ENCODE data around the gene TMEM14A.

Gene TMEM14A

DNA sequence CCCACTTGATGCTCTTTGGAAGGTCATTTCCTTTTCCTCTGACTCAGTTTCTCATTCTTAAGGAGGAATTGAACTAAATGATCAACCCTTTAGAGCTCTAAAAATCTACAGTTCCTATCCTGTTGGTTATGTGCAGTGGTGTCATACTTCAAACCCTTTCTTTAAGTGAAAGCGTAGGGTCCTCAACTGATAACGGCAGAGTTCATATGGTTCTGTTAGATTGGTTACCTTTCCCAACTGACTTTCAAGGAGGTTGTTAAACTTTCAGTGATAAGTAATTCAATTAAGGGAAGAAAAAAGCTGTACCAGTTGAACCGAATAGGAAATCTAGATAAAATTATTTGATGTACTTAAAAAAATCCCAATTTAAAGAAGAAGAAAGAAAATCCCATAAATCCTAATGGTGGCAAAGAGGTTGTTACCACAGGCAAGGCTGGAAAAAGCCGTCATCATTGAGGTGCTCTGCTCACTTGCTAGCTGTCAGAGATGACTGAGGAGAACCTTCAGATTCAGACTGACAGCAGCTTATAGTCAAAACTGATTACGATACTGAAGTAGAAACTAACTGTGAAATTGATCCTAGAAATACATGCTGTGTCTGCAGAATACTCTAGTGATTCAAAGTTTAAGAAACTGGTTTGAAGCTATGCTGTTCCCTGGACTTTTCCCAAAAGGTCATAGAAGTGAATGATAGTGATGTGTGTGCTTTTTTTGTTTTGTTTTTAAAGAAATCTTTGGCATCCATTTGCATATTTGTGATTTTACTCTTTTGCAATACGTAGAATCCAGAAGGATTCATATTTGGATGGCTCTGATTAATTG lies 16.2 kb downstream of the TMEM14A start:
- DNase-seq, result no peak
- H3K27ac ChIP-seq, result no peak overlapping the region
- H3K27me3 ChIP-seq (ENCODE audit: insufficient read depth, low read depth, severe bottlenecking), result no peaks in the 10 kb centered on the region

DNA sequence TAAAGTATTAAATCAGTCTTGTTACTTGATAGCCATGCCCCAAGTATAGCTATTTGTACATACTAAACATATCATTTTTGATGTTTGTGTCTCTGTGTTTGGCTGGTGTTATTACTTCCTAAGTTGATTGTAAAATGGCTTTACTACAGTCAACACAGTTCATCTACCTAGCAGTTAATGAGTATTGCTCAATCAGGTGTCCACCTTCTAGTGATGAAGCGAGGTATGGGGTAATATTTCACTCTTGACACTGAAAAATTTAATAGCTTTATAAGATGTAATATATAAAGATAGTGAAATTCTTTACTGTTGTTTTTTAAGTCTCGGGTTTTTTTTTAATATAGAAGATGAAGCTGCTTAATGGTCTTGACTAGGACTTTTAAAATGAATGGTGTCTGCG lies 18.9 kb downstream of the TMEM14A start:
- Histone ChIP-seq H3K27me3 (ENCODE audit: insufficient read depth, low read depth, severe bottlenecking) (no peaks in the 10 kb centered on the region), H3K36me3 (peaks cover 2% of the 10 kb centered on the region; the same call in 1 of the 2 replicates), H3K9me3 (ENCODE audit: severe bottlenecking) (peaks cover 3% of the 10 kb centered on the region), H3K27ac (no peak overlapping the region), H3K4me3 (ENCODE audit: low read depth, low read length) (no peak overlapping the region)
- TF ChIP-seq, protein P1, sequence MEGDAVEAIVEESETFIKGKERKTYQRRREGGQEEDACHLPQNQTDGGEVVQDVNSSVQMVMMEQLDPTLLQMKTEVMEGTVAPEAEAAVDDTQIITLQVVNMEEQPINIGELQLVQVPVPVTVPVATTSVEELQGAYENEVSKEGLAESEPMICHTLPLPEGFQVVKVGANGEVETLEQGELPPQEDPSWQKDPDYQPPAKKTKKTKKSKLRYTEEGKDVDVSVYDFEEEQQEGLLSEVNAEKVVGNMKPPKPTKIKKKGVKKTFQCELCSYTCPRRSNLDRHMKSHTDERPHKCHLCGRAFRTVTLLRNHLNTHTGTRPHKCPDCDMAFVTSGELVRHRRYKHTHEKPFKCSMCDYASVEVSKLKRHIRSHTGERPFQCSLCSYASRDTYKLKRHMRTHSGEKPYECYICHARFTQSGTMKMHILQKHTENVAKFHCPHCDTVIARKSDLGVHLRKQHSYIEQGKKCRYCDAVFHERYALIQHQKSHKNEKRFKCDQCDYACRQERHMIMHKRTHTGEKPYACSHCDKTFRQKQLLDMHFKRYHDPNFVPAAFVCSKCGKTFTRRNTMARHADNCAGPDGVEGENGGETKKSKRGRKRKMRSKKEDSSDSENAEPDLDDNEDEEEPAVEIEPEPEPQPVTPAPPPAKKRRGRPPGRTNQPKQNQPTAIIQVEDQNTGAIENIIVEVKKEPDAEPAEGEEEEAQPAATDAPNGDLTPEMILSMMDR (IDR thresholded peaks at IDR 0.05; ENCODE audit: low read depth, low read length), result no peak
- no peak for DNase-seq

More for the DNA sequence above, 16.2 kb downstream of the TMEM14A start:
- Histone ChIP-seq H3K36me3 (peaks cover 17% of the 10 kb centered on the region), H3K4me3 (ENCODE audit: low read depth, low read length) (no peak overlapping the region), H3K9me3 (ENCODE audit: severe bottlenecking) (no peaks in the 10 kb centered on the region)
- TF ChIP-seq, protein P1 (IDR thresholded peaks at IDR 0.05; ENCODE audit: low read depth, low read length), result no peak

DNA sequence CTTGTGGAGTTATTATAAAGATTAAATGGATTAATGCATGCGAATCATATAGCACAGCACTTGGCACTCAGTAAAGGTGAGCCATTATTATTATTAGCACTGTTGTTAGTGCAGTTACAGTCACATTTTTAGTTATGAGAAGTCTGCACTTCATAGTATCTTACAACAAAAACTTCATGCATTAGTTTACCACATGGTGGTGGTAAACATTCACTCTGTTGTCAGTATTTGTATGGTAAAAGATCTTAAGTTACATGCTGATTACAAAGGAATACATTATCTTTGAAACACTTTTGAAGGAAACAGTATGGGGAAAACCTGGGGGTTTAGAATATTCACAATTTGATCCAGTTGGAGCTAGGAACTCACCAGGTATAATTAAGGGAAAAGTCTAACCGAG lies 20.8 kb downstream of the TMEM14A start:
- no peak overlapping the region for H3K4me3 ChIP-seq (ENCODE audit: low read depth, low read length)
- H3K9me3 ChIP-seq (ENCODE audit: severe bottlenecking), result peaks cover 3% of the 10 kb centered on the region
- H3K36me3 ChIP-seq, result no peaks in the 10 kb centered on the region
- H3K27ac ChIP-seq, result no peak overlapping the region
- TF ChIP-seq, protein P1 (IDR thresholded peaks at IDR 0.05; ENCODE audit: low read depth, low read length), result no peak
- H3K27me3 ChIP-seq (ENCODE audit: insufficient read depth, low read depth, severe bottlenecking), result no peaks in the 10 kb centered on the region
- no peak for DNase-seq

DNA sequence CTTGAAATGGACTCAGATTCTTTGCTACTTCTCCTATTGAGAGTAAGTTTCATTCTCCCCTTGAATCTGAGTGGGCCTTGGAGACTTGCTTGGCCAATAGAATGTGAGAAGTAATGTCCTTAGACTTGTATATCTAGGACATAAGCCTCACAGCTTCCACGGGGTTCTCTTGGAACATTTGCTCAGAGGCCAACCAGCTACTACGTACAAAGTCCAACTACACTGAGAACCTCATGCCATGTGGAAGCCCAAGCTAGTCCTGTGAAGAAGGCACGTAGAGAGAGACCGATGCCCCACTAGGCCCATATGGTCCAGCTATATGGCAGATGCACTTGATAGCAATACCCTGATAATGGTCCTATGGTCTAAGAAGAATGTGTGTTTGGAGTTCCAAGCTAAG lies 22.9 kb downstream of the TMEM14A start:
- Histone ChIP-seq H3K4me3 (ENCODE audit: low read depth, low read length) (no peak overlapping the region), H3K27me3 (ENCODE audit: insufficient read depth, low read depth, severe bottlenecking) (no peaks in the 10 kb centered on the region), H3K9me3 (ENCODE audit: severe bottlenecking) (peaks cover 3% of the 10 kb centered on the region), H3K36me3 (no peaks in the 10 kb centered on the region), H3K27ac (no peak overlapping the region)
- DNase-seq, result no peak
- TF ChIP-seq, protein P1 (IDR thresholded peaks at IDR 0.05; ENCODE audit: low read depth, low read length), result no peak

DNA sequence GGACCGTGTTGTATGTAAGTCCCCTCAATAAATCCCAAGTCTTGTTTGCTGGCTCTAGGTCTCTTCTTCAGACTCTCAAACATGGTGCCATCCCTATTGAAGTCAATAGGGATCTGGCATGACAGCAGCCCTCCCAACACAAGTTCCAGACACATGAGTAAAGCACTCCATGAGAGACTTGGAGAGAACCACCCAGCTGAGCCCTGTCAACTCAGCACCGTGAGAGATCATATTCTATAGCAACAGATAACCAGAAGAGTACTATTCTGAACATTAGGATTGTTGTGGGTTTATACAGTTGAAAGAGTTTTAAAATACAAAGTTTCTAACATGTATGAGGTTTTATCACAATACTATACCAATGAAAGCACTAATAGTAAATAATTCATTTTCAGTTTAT lies 23.5 kb downstream of the TMEM14A start:
- TF ChIP-seq, protein P1 (IDR thresholded peaks at IDR 0.05; ENCODE audit: low read depth, low read length), result no peak
- peaks cover 3% of the 10 kb centered on the region for H3K9me3 ChIP-seq (ENCODE audit: severe bottlenecking)
- no peak overlapping the region for H3K4me3 ChIP-seq (ENCODE audit: low read depth, low read length)
- H3K27ac ChIP-seq, result no peak overlapping the region
- no peaks in the 10 kb centered on the region for H3K36me3 ChIP-seq
- no peaks in the 10 kb centered on the region for H3K27me3 ChIP-seq (ENCODE audit: insufficient read depth, low read depth, severe bottlenecking)
- DNase-seq, result no peak
